ENCODE data around the gene KCNK1.

The KCNK1 gene

DNA sequence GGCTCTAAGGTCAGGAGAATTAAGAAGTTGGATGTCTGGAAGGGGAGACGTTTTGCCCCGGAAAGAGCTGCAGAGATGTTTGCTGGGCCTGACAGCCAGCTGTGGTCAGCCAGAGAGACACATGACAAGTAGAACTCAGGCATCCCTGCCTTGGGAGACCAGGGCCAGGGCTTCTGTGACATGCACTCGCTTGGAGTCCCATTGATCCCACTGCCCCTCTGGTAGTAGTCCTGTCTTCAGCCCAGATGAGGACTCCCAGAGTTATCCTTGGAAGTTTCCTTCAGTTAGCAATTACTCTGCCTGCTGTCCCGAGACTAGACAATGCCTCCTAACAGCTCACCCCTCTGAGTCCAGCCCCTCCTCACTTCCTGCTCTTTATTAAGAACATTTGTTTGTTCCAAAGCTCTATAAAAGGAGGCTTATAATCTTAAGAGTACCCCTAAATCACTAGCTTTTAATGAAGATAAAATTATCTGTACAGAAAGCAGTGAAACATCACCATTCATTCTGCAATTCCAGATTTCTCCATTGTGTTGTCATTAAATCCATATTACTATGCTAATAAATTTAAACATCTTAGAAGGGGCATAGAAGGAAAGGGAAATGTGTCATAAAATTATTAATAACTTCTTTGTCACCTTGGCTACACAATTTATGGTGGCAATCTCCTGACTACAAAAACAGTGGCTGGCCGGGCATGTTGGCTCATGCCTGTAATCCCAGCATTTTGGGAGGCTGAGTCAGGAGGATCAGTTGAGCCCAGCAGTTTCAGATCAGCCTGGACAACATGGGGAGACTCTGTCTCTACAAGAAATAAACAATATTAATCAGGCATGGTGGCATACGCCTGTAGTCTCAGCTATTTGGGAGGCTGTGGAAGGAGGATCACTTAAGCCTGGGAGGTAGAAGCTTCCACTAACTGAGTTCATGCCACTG, 94.2 kb downstream of the KCNK1 start:
- no peak for DNase-seq

DNA sequence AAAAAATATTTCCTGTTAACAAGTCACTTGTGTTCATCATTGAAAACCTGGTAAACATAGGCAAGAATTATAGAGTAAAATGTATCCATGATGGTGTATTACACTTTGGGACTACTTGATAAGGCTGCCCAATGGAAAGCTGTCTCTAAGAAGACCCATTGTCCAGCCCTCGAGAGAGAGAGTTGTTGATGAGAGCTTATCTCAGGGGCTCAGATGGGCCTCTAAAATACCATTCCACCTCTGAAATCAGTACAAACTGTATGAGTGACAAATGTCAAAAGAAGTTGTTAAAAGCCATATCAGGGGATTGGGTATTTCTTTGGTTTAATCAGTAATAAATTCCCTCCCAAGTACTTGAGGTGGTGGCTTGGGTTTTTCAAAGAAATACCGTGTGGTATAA, 96.1 kb downstream of the KCNK1 start:
- no peak for DNase-seq

DNA sequence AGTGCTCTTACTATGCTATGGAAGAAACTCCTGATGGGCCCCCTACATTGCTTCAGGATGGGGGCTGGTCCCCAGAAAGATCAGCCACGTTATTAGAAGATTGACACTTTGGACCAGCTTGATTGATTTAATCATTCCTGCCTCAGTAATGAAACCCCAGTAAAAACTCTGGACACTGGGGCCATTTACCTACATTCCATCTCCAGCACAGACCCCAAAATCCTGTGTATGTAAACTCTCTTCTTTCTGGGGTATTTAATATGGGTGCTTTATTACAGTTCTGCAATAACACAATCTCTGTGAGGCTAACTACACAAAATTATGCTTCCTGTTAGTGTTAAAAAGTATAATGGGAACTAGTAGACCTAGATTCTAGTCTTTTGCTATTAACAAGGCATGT, 96.6 kb downstream of the KCNK1 start:
- no peak for DNase-seq

DNA sequence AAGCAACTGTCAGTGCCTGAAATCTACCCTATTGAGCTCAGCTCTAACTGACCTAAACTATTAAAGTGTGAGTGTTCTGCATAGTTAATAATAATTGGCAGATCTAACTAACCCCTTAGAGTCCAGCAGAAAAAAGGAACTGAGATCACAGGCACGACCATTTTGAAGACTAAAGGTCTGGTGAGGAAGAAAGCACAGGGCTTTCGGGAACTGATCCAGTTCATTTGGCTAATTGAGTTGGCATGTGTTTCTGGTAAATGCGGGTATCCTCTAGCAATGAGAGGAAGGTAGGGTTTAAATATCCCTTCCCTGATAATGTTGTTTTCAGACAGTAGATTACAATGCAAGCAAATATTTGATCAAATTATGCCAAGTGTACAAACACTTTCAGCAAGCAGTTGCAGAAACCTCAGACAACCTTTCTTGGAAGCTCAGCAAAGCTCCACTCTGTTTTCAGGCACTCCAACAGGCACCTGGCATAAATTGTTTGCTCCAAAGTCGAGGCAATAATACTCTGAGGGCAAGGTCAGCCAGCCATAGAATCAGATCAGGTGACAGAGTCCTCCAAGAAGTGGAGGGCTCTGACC, 100.8 kb downstream of the KCNK1 start:
- no peak for DNase-seq

DNA sequence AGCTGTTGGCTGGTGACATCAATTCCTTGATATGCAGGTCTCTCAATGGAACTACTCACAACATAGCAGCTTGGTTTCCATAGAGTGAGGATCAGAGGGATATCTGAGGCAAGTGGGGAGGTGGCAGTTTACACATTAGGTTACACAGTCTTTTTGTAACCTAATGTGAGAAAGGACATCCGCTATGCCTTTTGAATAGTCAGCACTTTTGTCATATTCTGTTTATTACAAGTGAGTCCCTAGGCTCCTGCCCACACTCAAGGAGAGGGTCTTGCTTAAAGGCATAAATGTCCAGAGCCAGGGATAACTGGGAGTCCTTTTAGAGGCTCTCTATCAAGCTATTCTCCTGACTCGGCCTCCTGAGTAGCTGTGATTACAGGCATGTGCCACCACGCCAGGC, 104.2 kb downstream of the KCNK1 start:
- no peak for DNase-seq

DNA sequence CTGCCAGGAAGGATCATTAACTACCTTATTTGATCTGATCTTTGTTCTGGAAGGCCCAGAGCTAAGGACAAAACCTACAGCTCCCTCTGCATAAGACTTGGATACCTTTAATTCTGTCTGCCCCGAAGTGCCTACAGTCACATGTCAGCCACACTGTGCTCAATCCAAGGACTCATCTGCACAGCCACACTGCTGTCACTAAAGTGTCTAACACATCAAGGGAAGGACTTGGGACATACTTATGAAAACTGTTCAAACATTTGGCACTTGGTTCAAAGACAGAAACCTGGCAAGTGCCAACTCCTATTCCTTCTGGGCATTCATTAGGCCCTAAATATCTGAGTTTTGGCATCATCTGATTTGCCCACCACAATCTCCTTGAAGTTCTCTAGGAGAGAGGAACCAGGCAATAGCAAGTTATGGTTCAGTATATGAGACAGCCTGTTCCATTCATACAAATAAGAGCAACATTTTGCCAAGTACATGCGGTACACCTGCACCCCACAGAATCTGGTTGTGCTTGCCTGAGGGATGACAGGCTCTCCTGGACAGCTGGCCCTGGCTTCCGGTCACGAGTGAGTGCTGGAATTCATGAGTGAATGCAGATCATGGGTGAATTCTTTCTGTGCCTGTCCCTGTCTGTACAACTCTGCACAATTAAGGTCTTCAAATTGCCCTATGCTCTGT, 105.9 kb downstream of the KCNK1 start:
- no peak for DNase-seq

DNA sequence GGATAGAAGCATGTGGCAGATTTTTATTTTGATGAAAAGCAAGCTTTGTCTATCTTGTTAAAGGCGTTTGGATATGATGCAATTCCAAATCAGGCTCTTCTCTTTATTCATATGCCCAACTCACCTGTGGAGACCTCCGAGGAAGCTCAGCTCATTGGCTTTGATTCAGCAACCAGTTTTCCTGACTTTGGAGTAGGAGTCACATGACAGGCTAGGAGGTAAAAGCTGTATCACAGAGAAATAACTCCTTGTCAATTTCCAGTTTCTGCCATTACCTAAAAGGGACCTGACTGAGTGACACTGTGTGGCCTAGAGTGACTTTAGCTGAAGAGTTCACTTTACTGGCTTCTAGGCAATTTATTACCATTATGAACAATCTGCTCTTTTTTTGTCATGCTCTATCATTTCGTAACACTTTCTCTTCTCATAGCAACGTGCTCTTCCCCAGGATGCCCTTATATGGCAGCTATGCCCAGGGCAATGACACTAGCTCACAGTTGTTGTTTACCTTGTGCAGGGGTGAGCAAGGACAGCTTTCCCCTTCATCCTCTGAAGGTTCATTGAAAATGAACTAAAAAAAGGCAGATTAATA, 107.2 kb downstream of the KCNK1 start:
- no peak for DNase-seq
